ENCODE results near the gene CEND1.

- no peak for TF ChIP-seq CTCF (conservative IDR thresholded peaks at IDR 0.05; ENCODE audit: low read depth, low read length)
- TF ChIP-seq BHLHE40 (IDR thresholded peaks at IDR 0.05; ENCODE audit: low read depth, low read length): no peak
- no peak; the same call in 1 of the 2 replicates for TF ChIP-seq POLR2A (IDR thresholded peaks at IDR 0.05; ENCODE audit: low read depth, low read length)
- TF ChIP-seq ELK1 (IDR thresholded peaks at IDR 0.05; ENCODE audit: borderline replicate concordance, low read depth, low read length): no peak
- TF ChIP-seq USF2 (IDR thresholded peaks at IDR 0.05; ENCODE audit: low read depth, low read length): no peak
- no peak for TF ChIP-seq MAFK (IDR thresholded peaks at IDR 0.05; ENCODE audit: low read depth, low read length)
- no peak for TF ChIP-seq CEBPB (IDR thresholded peaks at IDR 0.05; ENCODE audit: low read depth, low read length)
- TF ChIP-seq RCOR1 (IDR thresholded peaks at IDR 0.05; ENCODE audit: insufficient replicate concordance, low read length): no peak
- no peak for TF ChIP-seq RAD21 (IDR thresholded peaks at IDR 0.05; ENCODE audit: low read length)
- TF ChIP-seq SMC3 (IDR thresholded peaks at IDR 0.05; ENCODE audit: low read depth, low read length): no peak
- no peak for TF ChIP-seq CHD1 (IDR thresholded peaks at IDR 0.05; ENCODE audit: low read depth, low read length)
Measured at GRCh38 chr11:832529-833113, 42.7 kb upstream of the CEND1 start, which contains the start of gene CD151.

All from IMR-90 (cell line).